ENCODE results near the gene ASIC2. TPM values are rescaled to one million over a fixed set of nuclear protein-coding genes. Genes with fewer than 3 reads are reported as not detected.

Gene ASIC2
- total RNA-seq, 2 donors from 2014 or later, result 0.48 to 1.3 TPM

- no peaks in the 10 kb centered on the region for H3K27me3 ChIP-seq
- H3K4me3 ChIP-seq, result no peak overlapping the region
- H3K9me3 ChIP-seq, result no peaks in the 10 kb centered on the region
- no peak overlapping the region for H3K27ac ChIP-seq
- no peak for TF ChIP-seq CTCF (IDR thresholded peaks at IDR 0.05)
- no peaks in the 10 kb centered on the region for H3K4me1 ChIP-seq
- intact Hi-C loops (cut with DNase I), result no loop called here
- H3K36me3 ChIP-seq, result no peaks in the 10 kb centered on the region
- no peak overlapping the region for H3K9ac ChIP-seq (ENCODE audit: low read depth in 2 of 2, low read length in 2 of 2)
- DNase-seq, result no peak
Measured at GRCh38 chr17:33071656-33072055, 221.4 kb downstream of the ASIC2 start.

GRCh38 chr17:33057564-33057963 is 235.5 kb downstream of the ASIC2 start:
- intact Hi-C loops (cut with DNase I), result no loop called here
- no peaks in the 10 kb centered on the region for H3K36me3 ChIP-seq
- no peaks in the 10 kb centered on the region for H3K27me3 ChIP-seq
- DNase-seq, result no peak
- H3K9me3 ChIP-seq, result no peaks in the 10 kb centered on the region
- H3K4me1 ChIP-seq, result no peaks in the 10 kb centered on the region
- TF ChIP-seq CTCF (IDR thresholded peaks at IDR 0.05), result no peak
- no peak overlapping the region for H3K27ac ChIP-seq
- no peak overlapping the region for H3K9ac ChIP-seq (ENCODE audit: low read depth in 2 of 2, low read length in 2 of 2)
- no peak overlapping the region for H3K4me3 ChIP-seq

GRCh38 chr17:33056399-33057146 is 236.5 kb downstream of the ASIC2 start:
- Histone ChIP-seq H3K9ac (ENCODE audit: low read depth in 2 of 2, low read length in 2 of 2) (no peak overlapping the region), H3K4me3 (no peak overlapping the region), H3K4me1 (no peaks in the 10 kb centered on the region), H3K36me3 (no peaks in the 10 kb centered on the region), H3K9me3 (no peaks in the 10 kb centered on the region), H3K27me3 (no peaks in the 10 kb centered on the region), H3K27ac (no peak overlapping the region)
- DNase-seq, result no peak
- intact Hi-C loops (cut with DNase I), result no loop called here
- no peak for TF ChIP-seq CTCF (IDR thresholded peaks at IDR 0.05)

GRCh38 chr17:33055746-33056145 is 237.3 kb downstream of the ASIC2 start:
- Histone ChIP-seq H3K27ac (no peak overlapping the region), H3K9me3 (no peaks in the 10 kb centered on the region), H3K4me1 (no peaks in the 10 kb centered on the region), H3K36me3 (no peaks in the 10 kb centered on the region), H3K4me3 (no peak overlapping the region), H3K27me3 (no peaks in the 10 kb centered on the region), H3K9ac (ENCODE audit: low read depth in 2 of 2, low read length in 2 of 2) (no peak overlapping the region)
- no peak for TF ChIP-seq CTCF (IDR thresholded peaks at IDR 0.05)
- DNase-seq, result no peak
- intact Hi-C loops (cut with DNase I), result no loop called here

GRCh38 chr17:33055171-33055611 is 237.9 kb downstream of the ASIC2 start:
- TF ChIP-seq CTCF (IDR thresholded peaks at IDR 0.05), result no peak
- H3K9me3 ChIP-seq, result no peaks in the 10 kb centered on the region
- H3K27me3 ChIP-seq, result no peaks in the 10 kb centered on the region
- no peak for DNase-seq
- intact Hi-C loops (cut with DNase I), result no loop called here
- no peak overlapping the region for H3K27ac ChIP-seq
- no peak overlapping the region for H3K9ac ChIP-seq (ENCODE audit: low read depth in 2 of 2, low read length in 2 of 2)
- no peaks in the 10 kb centered on the region for H3K36me3 ChIP-seq
- H3K4me3 ChIP-seq, result no peak overlapping the region
- H3K4me1 ChIP-seq, result no peaks in the 10 kb centered on the region
